Spinal cord (tissue), 10 donors: ENCODE measurements around the gene FAM186B. TPM values are rescaled to one million over a fixed set of nuclear protein-coding genes. Genes with fewer than 3 reads are reported as not detected.

Experiments
- DNase-seq, 6 donors: peaks; one replicate each; pipeline versions ENCODE4 v3.0.0 to v3.0.0-alpha.2; 2013 to 2015; ENCODE audit warnings: low spot score in 6 of 6, low read depth in 4 of 6
- H3K27ac ChIP-seq: one replicate; pipeline ENCODE4 v1.5.1; 2013; ENCODE audit warnings: low read depth, low read length, control low read depth
- H3K27me3 ChIP-seq: one replicate; pipeline ENCODE4 v1.6.1; 2013; ENCODE audit warnings: low read length; ENCODE audit not compliant: control insufficient read depth, insufficient read depth
- H3K36me3 ChIP-seq: one replicate; pipeline ENCODE4 v1.6.1; 2013; ENCODE audit warnings: low read length; ENCODE audit not compliant: control insufficient read depth, insufficient read depth
- H3K4me1 ChIP-seq: one replicate; pipeline ENCODE4 v1.6.1; 2013; ENCODE audit warnings: low read length; ENCODE audit not compliant: control insufficient read depth, insufficient read depth
- H3K4me3 ChIP-seq: one replicate; pipeline ENCODE4 v1.5.1; 2013; ENCODE audit warnings: low read depth, low read length, control low read depth
- H3K9me3 ChIP-seq: one replicate; pipeline ENCODE4 v1.6.1; 2013; ENCODE audit warnings: low read length; ENCODE audit not compliant: control insufficient read depth, insufficient read depth
- WGBS: methylation state at CpG from one replicate; pipeline ENCODE4 v1.1.5; 2013; ENCODE audit warnings: missing lambda C conversion rate; ENCODE audit not compliant: insufficient coverage; 5-methylcytosine and 5-hydroxymethylcytosine counted together
- polyA plus RNA-seq, 2 donors: library from polyadenylated mRNA; unstranded; fragments of 120-200 nt; gene quantifications; one replicate each; pipeline ENCODE4 v1.2.1, GENCODE V29; 2013; ENCODE audit not compliant: insufficient read length in 2 of 2
- total RNA-seq, 2 donors: library from RNA; depleted of rRNA in 1 of 2; stranded (reverse); fragments of 120-200 nt in 1 of 2; fragments of >200 nt in 1 of 2; gene quantifications; one replicate each; pipeline versions ENCODE4 v1.2.3 to v1.2.4, GENCODE V29; 2013 to 2014
- donor health status: healthy.

The FAM186B gene
- total and polyA plus RNA-seq, 4 donors = 0.10 to 3.4 (median 0.46) TPM

DNA sequence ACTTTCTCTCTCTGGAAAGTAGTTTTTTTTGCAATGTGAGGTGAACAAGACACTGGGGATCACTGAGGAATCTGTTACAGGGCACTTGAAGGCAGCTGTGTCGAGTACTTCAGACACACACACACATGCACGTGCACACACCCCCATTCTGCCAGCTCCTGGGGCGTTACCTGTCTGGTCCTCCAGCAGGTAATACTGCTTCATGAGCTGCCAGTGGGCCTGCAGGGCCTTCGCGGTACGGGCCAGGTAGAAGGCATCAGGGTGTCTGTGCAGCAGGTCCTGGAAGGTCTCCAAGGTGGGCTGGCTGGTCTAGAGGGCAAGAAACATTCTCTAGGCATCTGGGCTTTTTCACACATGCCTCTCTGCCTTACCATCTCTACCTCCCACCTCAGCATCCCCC, 42.6 kb downstream of the FAM186B start:
- Histone ChIP-seq H3K4me3 (no peak overlapping the region), H3K9me3 (no peaks in the 10 kb centered on the region), H3K36me3 (peaks cover 86% of the 10 kb centered on the region), H3K27ac (no peak overlapping the region), H3K4me1 (peaks cover 15% of the 10 kb centered on the region), H3K27me3 (no peaks in the 10 kb centered on the region)
- WGBS = 100% methylated on average over 6 of the region's 6 CpGs
- no peak for DNase-seq

DNA sequence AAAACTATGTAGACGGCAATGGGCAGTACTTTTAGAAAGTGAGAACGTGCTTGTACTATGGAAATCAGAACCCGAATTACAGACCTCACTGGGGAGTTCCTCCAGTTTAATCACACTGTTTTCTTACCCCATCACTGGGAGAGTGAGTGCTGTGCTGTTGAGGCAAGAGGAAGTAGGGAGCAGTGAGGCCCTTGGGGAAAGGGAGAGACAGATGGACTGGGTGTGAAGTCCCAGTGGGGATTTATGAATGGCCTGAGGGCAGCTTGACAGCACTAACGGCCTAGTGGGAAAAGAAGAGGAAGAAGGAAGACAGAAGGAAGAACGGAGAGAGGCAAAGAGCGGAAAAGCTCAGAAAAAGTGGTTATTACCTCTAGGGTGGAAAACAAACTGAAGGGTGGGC, 43.2 kb downstream of the FAM186B start:
- H3K4me3 ChIP-seq = no peak overlapping the region
- WGBS = 83% methylated on average over 3 of the region's 6 CpGs
- H3K36me3 ChIP-seq = peaks cover 92% of the 10 kb centered on the region
- no peak for DNase-seq
- H3K27me3 ChIP-seq = no peaks in the 10 kb centered on the region
- H3K9me3 ChIP-seq = no peaks in the 10 kb centered on the region
- no peak overlapping the region for H3K27ac ChIP-seq
- H3K4me1 ChIP-seq = peaks cover 11% of the 10 kb centered on the region

DNA sequence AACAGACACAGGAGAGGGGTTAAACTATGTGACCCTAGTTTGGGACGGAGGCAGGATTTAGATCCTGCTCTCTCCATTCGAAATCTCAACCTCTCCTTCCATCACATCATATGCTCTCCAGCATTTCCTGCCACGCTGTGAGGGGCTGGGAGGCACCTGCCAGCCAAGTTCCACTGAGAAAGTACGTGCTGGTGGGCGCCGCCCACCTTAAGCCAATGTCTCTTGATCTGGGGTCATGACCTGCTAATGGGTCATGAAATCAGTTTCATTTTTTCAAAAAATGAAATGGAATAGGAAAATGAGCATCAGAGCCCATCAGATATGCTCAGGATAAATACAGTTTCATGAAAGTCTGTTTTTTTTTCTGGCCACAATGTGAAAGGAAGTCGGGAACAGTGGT, 44.7 kb downstream of the FAM186B start:
- H3K36me3 ChIP-seq = peaks cover 96% of the 10 kb centered on the region
- no peaks in the 10 kb centered on the region for H3K4me1 ChIP-seq
- H3K27ac ChIP-seq = no peak overlapping the region
- H3K4me3 ChIP-seq = no peak overlapping the region
- no peaks in the 10 kb centered on the region for H3K9me3 ChIP-seq
- no peaks in the 10 kb centered on the region for H3K27me3 ChIP-seq
- no peak for DNase-seq
- 93% methylated on average over 7 of the region's 7 CpGs for WGBS

DNA sequence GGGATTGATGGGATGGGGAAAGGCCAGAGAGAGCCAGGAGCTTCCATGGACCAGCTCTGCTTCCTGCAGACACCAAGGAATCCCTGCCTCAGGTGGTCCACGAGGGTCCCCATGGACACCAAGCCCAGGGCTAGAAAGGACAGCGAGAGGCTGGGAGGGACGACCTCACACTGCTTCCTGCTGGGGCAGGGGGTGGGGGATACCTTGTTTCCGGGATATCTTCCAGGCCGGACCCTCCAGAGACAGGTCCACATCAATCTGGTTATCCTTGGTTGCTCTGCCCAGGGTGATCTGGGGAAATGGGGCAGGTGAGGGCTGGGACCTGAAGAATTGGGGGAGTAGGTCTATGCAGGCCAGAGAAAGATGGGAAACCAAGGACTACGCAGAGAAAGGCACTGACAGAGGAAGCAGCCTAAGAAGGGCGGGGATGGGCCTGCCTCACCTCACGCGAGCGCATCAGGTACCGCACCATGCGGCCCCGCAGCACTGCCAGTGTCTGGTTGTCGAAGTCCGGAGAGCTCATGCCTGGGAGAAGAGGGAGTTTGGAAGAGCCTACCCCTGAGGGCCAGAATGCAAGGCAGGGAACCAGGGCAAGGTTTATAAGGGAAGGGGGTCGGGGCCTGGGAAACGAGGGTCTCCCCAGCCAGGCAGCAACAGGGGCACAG, 46.3 kb downstream of the FAM186B start:
- H3K9me3 ChIP-seq = no peaks in the 10 kb centered on the region
- 94% methylated on average over 17 of the region's 17 CpGs for WGBS
- peaks cover 89% of the 10 kb centered on the region for H3K36me3 ChIP-seq
- no peaks in the 10 kb centered on the region for H3K4me1 ChIP-seq
- no peak overlapping the region for H3K27ac ChIP-seq
- no peak for DNase-seq
- no peak overlapping the region for H3K4me3 ChIP-seq
- H3K27me3 ChIP-seq = no peaks in the 10 kb centered on the region

DNA sequence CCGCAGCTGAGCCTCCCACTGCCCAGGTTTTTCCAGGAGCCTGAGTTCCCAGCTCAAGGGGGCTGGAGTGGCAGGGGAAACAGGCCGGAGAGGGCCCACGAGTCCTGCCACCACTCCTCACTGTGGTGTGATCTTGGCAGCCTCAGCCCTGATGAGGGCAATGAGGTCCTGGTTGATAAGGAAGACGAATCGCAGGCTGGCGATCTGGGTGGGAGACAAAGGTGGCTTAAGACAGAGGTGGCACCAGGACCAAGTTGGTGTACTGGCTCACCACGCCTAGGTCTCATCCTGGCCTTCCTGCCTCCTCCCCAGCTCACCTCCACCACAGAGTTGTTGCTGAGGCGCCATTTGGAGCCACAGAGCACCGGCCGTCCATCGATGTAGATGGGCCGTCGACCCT, 46.9 kb downstream of the FAM186B start:
- no peaks in the 10 kb centered on the region for H3K27me3 ChIP-seq
- H3K36me3 ChIP-seq = peaks cover 84% of the 10 kb centered on the region
- no peaks in the 10 kb centered on the region for H3K9me3 ChIP-seq
- no peaks in the 10 kb centered on the region for H3K4me1 ChIP-seq
- no peak for DNase-seq
- no peak overlapping the region for H3K27ac ChIP-seq
- 97% methylated on average over 11 of the region's 13 CpGs for whole genome bisulfite sequencing
- no peak overlapping the region for H3K4me3 ChIP-seq

DNA sequence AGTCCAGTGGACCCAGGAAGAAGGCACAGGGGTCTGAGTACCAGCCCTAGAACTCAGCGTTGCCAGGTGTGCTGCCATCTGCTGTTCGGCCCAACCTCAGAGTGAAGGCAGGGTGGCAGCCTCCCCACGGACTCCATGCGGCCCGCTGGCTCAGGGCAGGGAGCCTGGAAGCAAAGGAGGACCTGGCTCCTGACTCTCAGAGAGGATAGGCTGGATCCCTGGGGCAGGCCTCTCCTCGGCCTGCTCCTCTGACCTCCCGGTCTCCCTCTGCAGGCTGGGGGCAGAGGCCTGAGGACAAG, 47.6 kb downstream of the FAM186B start:
- peaks cover 77% of the 10 kb centered on the region for H3K36me3 ChIP-seq
- no peak overlapping the region for H3K4me3 ChIP-seq
- H3K4me1 ChIP-seq = no peaks in the 10 kb centered on the region
- 77% methylated on average over 7 of the region's 7 CpGs for WGBS
- no peaks in the 10 kb centered on the region for H3K27me3 ChIP-seq
- no peak for DNase-seq
- H3K27ac ChIP-seq = no peak overlapping the region
- no peaks in the 10 kb centered on the region for H3K9me3 ChIP-seq

DNA sequence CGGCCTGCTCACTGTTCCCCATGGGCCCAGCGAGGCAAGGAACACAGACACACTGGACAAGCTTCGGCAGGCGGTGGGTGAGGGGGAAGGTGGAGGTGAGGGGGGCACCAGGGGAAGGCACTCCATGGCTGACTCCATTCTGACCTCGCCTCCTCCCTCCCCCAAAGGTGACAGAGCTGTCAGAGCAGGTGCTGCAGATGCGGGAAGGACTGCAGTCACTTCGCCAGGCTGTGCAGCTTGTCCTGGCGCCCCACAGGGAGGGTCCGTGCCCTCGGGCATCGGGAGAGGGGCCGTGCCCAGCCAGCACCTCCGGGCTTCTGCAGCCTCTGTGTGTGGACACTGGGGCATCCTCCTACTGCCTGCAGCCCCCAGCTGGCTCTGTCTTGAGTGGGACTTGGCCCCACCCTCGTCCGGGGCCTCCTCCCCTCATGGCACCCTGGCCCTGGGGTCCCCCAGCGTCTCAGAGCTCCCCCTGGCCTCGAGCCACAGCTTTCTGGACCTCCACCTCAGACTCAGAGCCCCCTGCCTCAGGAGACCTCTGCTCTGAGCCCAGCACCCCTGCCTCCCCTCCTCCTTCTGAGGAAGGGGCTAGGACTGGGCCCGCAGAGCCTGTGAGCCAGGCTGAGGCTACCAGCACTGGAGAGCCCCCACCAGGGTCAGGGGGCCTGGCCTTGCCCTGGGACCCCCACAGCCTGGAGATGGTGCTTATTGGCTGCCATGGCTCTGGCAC, 48.1 kb downstream of the FAM186B start:
- no peaks in the 10 kb centered on the region for H3K9me3 ChIP-seq
- DNase-seq = no peak
- H3K36me3 ChIP-seq = peaks cover 74% of the 10 kb centered on the region
- 95% methylated on average over 14 of the region's 18 CpGs for WGBS
- no peaks in the 10 kb centered on the region for H3K27me3 ChIP-seq
- H3K4me3 ChIP-seq = no peak overlapping the region
- no peaks in the 10 kb centered on the region for H3K4me1 ChIP-seq
- H3K27ac ChIP-seq = no peak overlapping the region

DNA sequence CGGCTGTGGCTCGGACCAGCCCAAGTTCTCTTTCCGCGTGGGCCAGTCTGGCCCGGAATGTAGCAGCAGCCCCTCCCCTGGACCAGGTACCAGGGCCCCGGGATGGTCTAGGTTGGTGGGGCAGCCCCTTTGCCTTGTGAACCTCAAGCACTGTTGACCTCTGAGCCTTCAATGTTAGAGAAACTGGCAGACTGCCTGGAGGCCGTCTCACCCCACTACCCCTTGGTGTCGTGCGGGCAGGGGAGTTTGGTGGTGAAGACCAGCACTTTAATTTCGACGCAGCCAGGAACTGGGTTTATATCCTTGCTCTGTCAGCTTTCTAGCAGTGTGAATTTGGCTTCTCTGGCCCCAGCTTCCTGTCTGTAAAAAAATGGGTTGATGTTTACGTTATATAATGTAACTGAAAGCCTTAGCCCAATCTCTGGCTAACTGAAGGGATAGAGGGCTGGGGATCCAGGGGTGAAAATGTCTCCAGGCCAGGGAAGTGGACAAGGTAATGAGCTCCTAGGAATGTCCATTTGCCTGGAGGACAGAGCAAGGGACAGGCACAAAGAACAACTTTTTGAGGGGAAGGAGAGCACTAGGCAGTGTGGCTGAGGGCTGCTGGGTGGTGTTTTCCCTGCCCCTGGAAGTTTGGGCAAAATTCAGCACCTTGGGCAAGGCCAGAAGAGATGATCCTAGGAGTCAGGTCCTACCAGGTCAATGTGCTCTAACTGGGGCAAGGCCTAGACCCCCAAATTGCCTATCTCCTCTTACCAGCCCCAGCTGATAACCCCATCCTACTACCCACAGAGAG, 48.9 kb downstream of the FAM186B start:
- 91% methylated on average over 12 of the region's 12 CpGs for WGBS
- Histone ChIP-seq H3K27ac (no peak overlapping the region), H3K27me3 (no peaks in the 10 kb centered on the region), H3K9me3 (no peaks in the 10 kb centered on the region), H3K4me1 (no peaks in the 10 kb centered on the region), H3K36me3 (peaks cover 67% of the 10 kb centered on the region), H3K4me3 (no peak overlapping the region)
- no peak for DNase-seq

DNA sequence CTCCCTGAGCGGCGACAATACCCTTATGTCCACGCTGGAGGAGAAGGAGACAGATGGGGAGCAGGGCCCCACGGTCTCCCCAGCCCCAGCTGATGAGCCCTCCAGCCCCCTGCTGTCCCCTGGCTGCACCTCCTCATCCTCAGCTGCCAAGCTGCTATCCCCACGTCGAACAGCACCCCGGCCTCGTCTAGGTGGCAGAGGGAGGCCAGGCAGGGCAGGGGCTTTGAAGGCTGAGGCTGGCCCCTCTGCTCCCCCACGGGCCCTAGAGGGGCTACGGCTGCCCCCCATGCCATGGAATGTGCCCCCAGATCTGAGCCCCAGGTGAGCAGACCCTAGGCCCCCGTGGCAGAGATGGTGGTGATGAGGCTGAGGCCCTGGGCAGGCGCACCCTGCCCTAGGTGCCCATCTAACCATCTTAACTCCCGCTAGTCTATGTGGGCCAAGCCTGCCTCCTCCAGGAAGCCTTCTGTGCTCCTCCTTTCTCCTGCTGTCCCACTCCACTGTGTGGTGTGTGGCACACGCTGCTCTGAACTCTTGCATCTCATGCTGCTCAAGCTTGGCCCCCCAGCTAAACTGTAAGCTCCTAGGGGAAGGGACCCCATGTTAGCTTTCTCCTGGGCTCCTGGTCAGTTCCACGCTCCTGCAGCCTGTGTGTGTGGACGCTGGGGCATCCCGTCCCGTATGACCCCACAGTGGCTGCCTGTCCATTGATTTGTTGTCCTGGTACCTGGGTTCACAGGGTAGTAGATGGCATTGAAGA, 49.6 kb downstream of the FAM186B start:
- Histone ChIP-seq H3K4me3 (no peak overlapping the region), H3K36me3 (peaks cover 63% of the 10 kb centered on the region), H3K27me3 (no peaks in the 10 kb centered on the region), H3K9me3 (no peaks in the 10 kb centered on the region), H3K4me1 (no peaks in the 10 kb centered on the region), H3K27ac (no peak overlapping the region)
- DNase-seq = no peak
- 88% methylated on average over 15 of the region's 18 CpGs for WGBS
